K562 (cell line): ENCODE data around the gene WNT16. TPM values are rescaled to one million over a fixed set of nuclear protein-coding genes. Genes with fewer than 3 reads are reported as not detected.
"Not testable (repeated sequence)": the region's sequence is repeated elsewhere in the genome, so short reads cannot be mapped to it uniquely, and the experiment has no call there.

Experiments used
- ATAC-seq: fragments of 200-7000 bp; cut with Tn5 transposase; 3 replicates; pipeline ENCODE4 v1.9.1; 2020; ENCODE audit warnings: moderate library complexity
- BruUV-seq: library from RNA; stranded (reverse); fragments of 400-500 nt; replicated peaks from 2 replicates; lab custom pipeline; 2021; lab: Mats Ljungman, UMichigan
- CTCF ChIA-PET: fragments of 300-600 bp; formaldehyde crosslinking; extraction: SDS; loops from one replicate; lab custom pipeline; 2021; ENCODE audit warnings: low intra/inter-chr PET ratio; lab: Yijun Ruan, JAX
- POLR2A ChIA-PET: fragments of 300-600, 350-650 bp; sonication (Branson Sonifier 250); formaldehyde crosslinking; extraction: SDS; loops from one replicate; lab custom pipeline; 2021; ENCODE audit warnings: antibody characterized with exemption, inconsistent platforms; lab: Yijun Ruan, JAX
- DNase-seq, 4 experiments: peaks; one replicate each; pipeline versions ENCODE4 v3.0.0 to v3.0.0-alpha.2; 2011 to 2018; ENCODE audit warnings: low spot score in 3 of 4, mixed read lengths in 3 of 4; ENCODE audit errors: extremely low read depth in 1 of 4
- FAIRE-seq: peaks from 2 replicates; lab custom pipeline; 2011; peaks lifted over from hg19 to GRCh38; lab: Jason Lieb, UNC
- H2AFZ ChIP-seq: 2 replicates; pipeline ENCODE4 v1.6.0; 2011; ENCODE audit warnings: low read depth, low read length, control low read depth, inconsistent platforms
- H3K27ac ChIP-seq: fragments of 200-600 bp; 3 replicates; pipeline ENCODE4 v1.8.0; 2011; ENCODE audit warnings: low read depth, mild to moderate bottlenecking, control low read depth, inconsistent platforms, low read length, moderate library complexity, mixed read lengths; ENCODE audit errors: extremely low read depth
- H3K27me3 ChIP-seq, 2 experiments: fragments of 300-600 bp in 1 of 2; 2 replicates in 1 of 2; 3 replicates in 1 of 2; pipeline versions ENCODE4 v1.6.0 to v1.8.0; 2011; ENCODE audit warnings: inconsistent platforms in 2 of 2, low read length in 2 of 2, mild to moderate bottlenecking in 1 of 2, mixed read lengths in 1 of 2, moderate library complexity in 1 of 2; ENCODE audit not compliant: control insufficient read depth in 2 of 2, insufficient read depth in 2 of 2
- H3K36me3 ChIP-seq: fragments of 300-600 bp; 3 replicates; pipeline ENCODE4 v1.8.0; 2011; ENCODE audit warnings: mild to moderate bottlenecking, low read length, inconsistent platforms; ENCODE audit not compliant: control insufficient read depth, insufficient read depth
- H3K4me1 ChIP-seq, 2 experiments: fragments of 200-600 bp in 1 of 2; replicated peaks in 1 of 2; 2 replicates in 1 of 2; 3 replicates in 1 of 2; pipeline versions ENCODE4 v1.5.1 to v1.8.0; 2011; ENCODE audit warnings: inconsistent platforms in 2 of 2, low read length in 2 of 2, mild to moderate bottlenecking in 1 of 2, mixed read lengths in 1 of 2, moderate library complexity in 1 of 2; ENCODE audit not compliant: control insufficient read depth in 2 of 2, insufficient read depth in 2 of 2
- H3K4me2 ChIP-seq: 2 replicates; pipeline ENCODE4 v1.6.1; 2011; ENCODE audit warnings: low read length, control low read depth, inconsistent platforms, mixed read lengths; ENCODE audit not compliant: insufficient read depth
- H3K4me3 ChIP-seq: fragments of 200-600 bp; sonication (generic), shearing (Covaris generic); 2 replicates; pipeline ENCODE4 v1.5.1; 2016; ENCODE audit warnings: control low read depth, inconsistent platforms
- H3K79me2 ChIP-seq: fragments of 200-600 bp; 3 replicates; pipeline ENCODE4 v1.8.0; 2011; ENCODE audit warnings: low read length, inconsistent platforms; ENCODE audit not compliant: control insufficient read depth, insufficient read depth
- H3K9ac ChIP-seq, 2 experiments: 2 replicates each; pipeline versions ENCODE4 v1.6.0 to v1.6.1; 2011; ENCODE audit warnings: low read depth in 2 of 2, low read length in 2 of 2, control low read depth in 1 of 2, inconsistent platforms in 1 of 2, mild to moderate bottlenecking in 1 of 2, mixed read lengths in 1 of 2; ENCODE audit not compliant: insufficient read depth in 1 of 2
- H3K9me1 ChIP-seq: one replicate; pipeline ENCODE4 v1.6.0; 2011; ENCODE audit warnings: inconsistent platforms, mild to moderate bottlenecking, low read length, moderate library complexity; ENCODE audit not compliant: control insufficient read depth, insufficient read depth
- H3K9me3 ChIP-seq: replicated peaks from 2 replicates; pipeline ENCODE4 v1.5.1; 2011; ENCODE audit warnings: low read depth, low read length, inconsistent platforms; ENCODE audit not compliant: control insufficient read depth, insufficient read depth
- H4K20me1 ChIP-seq: replicated peaks from 2 replicates; pipeline ENCODE4 v1.6.1; 2011; ENCODE audit warnings: low read length, inconsistent platforms, mixed read lengths; ENCODE audit not compliant: control insufficient read depth, insufficient read depth
- ADNP ChIP-seq: fragments of 200-800 bp; sonication (Bioruptor generic); IDR thresholded peaks from 2 replicates; pipeline ENCODE4 v1.6.1; 2016; ENCODE audit warnings: missing genetic modification characterization, missing compliant biosample characterization
- BCOR ChIP-seq: fragments of 450-650 bp; IDR thresholded peaks from 2 replicates; pipeline ENCODE4 v1.6.1; 2016
- RBM25 ChIP-seq: fragments of 200-400 bp; formaldehyde crosslinking; IDR thresholded peaks from 2 replicates; pipeline ENCODE4 v1.6.1; 2018; ENCODE audit warnings: low read length, low read depth, moderate library complexity; ENCODE audit not compliant: severe bottlenecking
- SMARCA5 ChIP-seq: fragments of 450-650 bp; IDR thresholded peaks from 2 replicates; pipeline ENCODE4 v1.6.1; 2016
- SUPT5H ChIP-seq: fragments of 450-650 bp; IDR thresholded peaks from 2 replicates; pipeline ENCODE4 v1.6.1; 2016
- THRAP3 ChIP-seq: fragments of 450-650 bp; IDR thresholded peaks from 2 replicates; pipeline ENCODE4 v1.6.1; 2016; ENCODE audit warnings: mild to moderate bottlenecking, inconsistent platforms, borderline replicate concordance
- ZNF146 ChIP-seq: IDR thresholded peaks from one replicate; pipeline ENCODE4 v1.6.1; 2018; ENCODE audit warnings: missing compliant biosample characterization; ENCODE audit not compliant: unreplicated experiment
- WGBS: fragments of 100-300 bp; shearing (Covaris generic); methylation state at CpG from one replicate; pipeline ENCODE4 v1.1.6; 2016; ENCODE audit warnings: low coverage, mixed read lengths; ENCODE audit not compliant: insufficient coverage; ENCODE audit errors: missing lambda C conversion rate; 5-methylcytosine and 5-hydroxymethylcytosine counted together
- in situ Hi-C: fragments of 300-500 bp; cut with MboI; formaldehyde crosslinking; loops from 4 replicates; pipeline ENCODE4 v1.15.0; 2018; ENCODE audit warnings: inconsistent platforms, mixed read lengths
- intact Hi-C: fragments of 100-400 bp; cut with micrococcal nuclease; formaldehyde crosslinking; loops from 2 replicates; pipeline ENCODE4 v1.14.2; 2022
- polyA plus RNA-seq, 8 experiments: library from polyadenylated mRNA; depleted of rRNA in 4 of 8; stranded (reverse) in 5 of 8; unstranded in 3 of 8; fragments of >200 nt; fragmentation: Nextera tagmentation in 2 of 8; fragmentation: Illumina TruSeq in 1 of 8; extraction: Ambion mirVana in 2 of 8; extraction: Trizol in 1 of 8; gene quantifications; 2 replicates each; pipeline versions ENCODE4 v1.2.1 to v1.2.3, GENCODE V29; 2011 to 2014; ENCODE audit warnings: inconsistent platforms in 1 of 8, missing spikeins in 1 of 8
- total RNA-seq, 7 experiments: library from RNA; depleted of rRNA in 6 of 7; stranded (reverse); fragments of >200 nt in 6 of 7; fragmentation: Illumina TruSeq in 2 of 7; extraction: Trizol in 2 of 7; gene quantifications; 2 replicates each; pipeline versions ENCODE4 v1.2.1 to v1.2.3, GENCODE V29; 2011 to 2021; ENCODE audit warnings: low replicate concordance in 1 of 7
- TF ChIP-seq, protein P1 (sequence below): sonication (generic); formaldehyde crosslinking; IDR thresholded peaks from 2 replicates; pipeline ENCODE4 v1.8.0; 2022; ENCODE audit warnings: mild to moderate bottlenecking, low read depth, missing genetic modification reagents

Gene WNT16
- total and polyA plus RNA-seq, 9 of the 15 experiments (the other 6 are each of a cell fraction or from before 2014, with no cell fraction given): 0.06 to 0.07 TPM; not detected in 7

DNA sequence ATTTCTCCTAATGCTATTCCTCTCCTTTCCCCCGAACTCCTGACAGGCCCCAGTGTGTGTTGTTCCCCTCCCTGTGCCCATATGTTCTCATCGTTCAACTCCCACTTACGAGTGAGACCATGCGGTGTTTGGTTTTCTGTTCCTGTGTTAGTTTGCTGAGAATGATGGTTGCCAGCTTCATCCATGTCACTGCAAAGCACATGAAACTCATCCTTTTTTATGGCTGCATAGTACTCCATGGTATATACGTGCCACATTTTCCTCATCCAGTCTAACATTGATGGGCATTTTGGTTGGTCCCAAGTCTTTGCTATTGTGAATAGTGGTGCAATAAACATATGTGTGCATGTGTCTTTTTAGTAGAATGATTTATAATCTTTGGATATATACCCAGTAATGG, 38.9 kb upstream of the WNT16 start:
- intact Hi-C loops, H4K20me1 ChIP-seq, BruUV-seq, in situ Hi-C loops, H3K27me3 ChIP-seq, H3K9ac ChIP-seq, H3K4me1 ChIP-seq, DNase-seq, H3K9me1 ChIP-seq, H3K4me3 ChIP-seq, H3K4me2 ChIP-seq, H2AFZ ChIP-seq, H3K9me3 ChIP-seq, H3K27ac ChIP-seq, ATAC-seq, FAIRE-seq, CTCF ChIA-PET, H3K79me2 ChIP-seq: not testable (repeated sequence)
- H3K36me3 ChIP-seq: peaks cover 73% of the 10 kb centered on the region
- POLR2A ChIA-PET: interaction anchor here (1.4 kb wide), 1 partner anchor 16 kb away, joined by 7 read pairs; no protein-coding TSS in a partner anchor
- TF ChIP-seq RBM25: peak; percentile 83
- peak; percentile 99 for TF ChIP-seq ZNF146 (CRISPR knock-in tag)
- TF ChIP-seq SUPT5H: peak; percentile 35
- TF ChIP-seq THRAP3: 0 out of 2 replicates have a peak, but pooled peaks have one; percentile 50
- TF ChIP-seq, protein P1, sequence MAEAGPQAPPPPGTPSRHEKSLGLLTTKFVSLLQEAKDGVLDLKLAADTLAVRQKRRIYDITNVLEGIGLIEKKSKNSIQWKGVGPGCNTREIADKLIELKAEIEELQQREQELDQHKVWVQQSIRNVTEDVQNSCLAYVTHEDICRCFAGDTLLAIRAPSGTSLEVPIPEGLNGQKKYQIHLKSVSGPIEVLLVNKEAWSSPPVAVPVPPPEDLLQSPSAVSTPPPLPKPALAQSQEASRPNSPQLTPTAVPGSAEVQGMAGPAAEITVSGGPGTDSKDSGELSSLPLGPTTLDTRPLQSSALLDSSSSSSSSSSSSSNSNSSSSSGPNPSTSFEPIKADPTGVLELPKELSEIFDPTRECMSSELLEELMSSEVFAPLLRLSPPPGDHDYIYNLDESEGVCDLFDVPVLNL (CRISPR knock-in tag): 0 out of 2 replicates have a peak, but pooled peaks have one; percentile 33
- TF ChIP-seq SMARCA5: 0 out of 2 replicates have a peak, but pooled peaks have one; percentile 15
- 0 out of 2 replicates have a peak, but pooled peaks have one; percentile 23 for TF ChIP-seq ADNP (tag)
- peak; percentile 67 for TF ChIP-seq BCOR
- 94% methylated on average over 5 of the region's 5 CpGs for WGBS
